SK-N-SH (cell line): ENCODE results near the gene AKAP3. TPM values are rescaled to one million over a fixed set of nuclear protein-coding genes. Genes with fewer than 3 reads are reported as not detected.

Experiments
- CTCF ChIA-PET: fragments of 300-600, 350-600 bp; formaldehyde crosslinking; extraction: SDS; loops from one replicate; lab custom pipeline; 2021; lab: Yijun Ruan, JAX
- POLR2A ChIA-PET: fragments of 350-600 bp; sonication (Branson Sonifier 250); formaldehyde crosslinking; extraction: SDS; loops from one replicate; lab custom pipeline; 2020; ENCODE audit warnings: antibody characterized with exemption, inconsistent platforms; lab: Yijun Ruan, JAX
- DNase-seq: peaks from one replicate; pipeline ENCODE4 v3.0.0; 2012
- H2AFZ ChIP-seq: fragments of 200-600 bp; sonication (generic); 2 replicates; pipeline ENCODE4 v1.8.1; 2016; ENCODE audit warnings: antibody characterized with exemption, mild to moderate bottlenecking, low read depth
- H3F3A ChIP-seq: fragments of 200-600 bp; sonication (generic); replicated peaks from 2 replicates; pipeline ENCODE3; 2016; ENCODE audit warnings: antibody characterized with exemption, mild to moderate bottlenecking; ENCODE audit not compliant: insufficient read depth
- H3K27ac ChIP-seq, 2 experiments: fragments of 200-500 bp in 1 of 2; fragments of 200-600 bp in 1 of 2; sonication (Bioruptor generic) in 1 of 2; sonication (generic), shearing (Covaris generic) in 1 of 2; 2 replicates each; pipeline versions ENCODE4 v1.5.1 to v1.6.1; 2014 to 2016; ENCODE audit warnings: low read depth in 2 of 2, inconsistent platforms in 1 of 2, low read length in 1 of 2, mild to moderate bottlenecking in 1 of 2, mixed read lengths in 1 of 2
- H3K27me3 ChIP-seq: fragments of 200-600 bp; sonication (generic), shearing (Covaris generic); 2 replicates; pipeline ENCODE4 v1.6.1; 2016; ENCODE audit warnings: mixed run types; ENCODE audit not compliant: insufficient read depth
- H3K36me3 ChIP-seq, 2 experiments: fragments of 200-500 bp in 1 of 2; fragments of 200-600 bp in 1 of 2; sonication (Bioruptor generic) in 1 of 2; sonication (generic) in 1 of 2; replicated peaks in 1 of 2; 2 replicates each; pipeline versions ENCODE3 to v1.5.1; 2014 to 2016; ENCODE audit warnings: low read length in 1 of 2, mild to moderate bottlenecking in 1 of 2; ENCODE audit not compliant: insufficient read depth in 2 of 2, control insufficient read depth in 1 of 2
- H3K4me1 ChIP-seq, 2 experiments: fragments of 200-500 bp in 1 of 2; fragments of 200-600 bp in 1 of 2; sonication (Bioruptor generic) in 1 of 2; sonication (generic), shearing (Covaris generic) in 1 of 2; 2 replicates each; pipeline versions ENCODE4 v1.5.1 to v1.6.1; 2014 to 2016; ENCODE audit warnings: low read depth in 1 of 2, low read length in 1 of 2, mixed run types in 1 of 2; ENCODE audit not compliant: insufficient read depth in 2 of 2, control insufficient read depth in 1 of 2
- H3K4me2 ChIP-seq: fragments of 200-600 bp; sonication (generic), shearing (Covaris generic); 2 replicates; pipeline ENCODE4 v1.6.1; 2017; ENCODE audit warnings: mixed run types
- H3K4me3 ChIP-seq, 2 experiments: fragments of 200-500 bp in 1 of 2; fragments of 200-600 bp in 1 of 2; sonication (Bioruptor generic) in 1 of 2; sonication (generic), shearing (Covaris generic) in 1 of 2; 2 replicates each; pipeline versions ENCODE4 v1.5.1 to v1.8.1; 2014 to 2016; ENCODE audit warnings: low read depth in 2 of 2, inconsistent platforms in 1 of 2, low read length in 1 of 2, mild to moderate bottlenecking in 1 of 2, mixed read lengths in 1 of 2, moderate library complexity in 1 of 2
- H3K79me2 ChIP-seq: fragments of 200-600 bp; sonication (generic); 2 replicates; pipeline ENCODE4 v1.8.1; 2017; ENCODE audit warnings: mild to moderate bottlenecking; ENCODE audit not compliant: insufficient read depth
- H3K9ac ChIP-seq: fragments of 200-600 bp; sonication (generic); 2 replicates; pipeline ENCODE4 v1.6.1; 2017; ENCODE audit warnings: mixed run types
- H3K9me2 ChIP-seq: fragments of 200-600 bp; sonication (generic); 2 replicates; pipeline ENCODE4 v1.6.1; 2017; ENCODE audit warnings: mixed run types
- H3K9me3 ChIP-seq: fragments of 200-600 bp; sonication (generic); 2 replicates; pipeline ENCODE4 v1.6.1; 2017; ENCODE audit warnings: mixed run types, mild to moderate bottlenecking, moderate library complexity
- H4K20me1 ChIP-seq: fragments of 200-600 bp; sonication (generic); 2 replicates; pipeline ENCODE4 v1.6.1; 2017; ENCODE audit warnings: mild to moderate bottlenecking, mixed run types; ENCODE audit not compliant: insufficient read depth
- CHD2 ChIP-seq: fragments of 150-350 bp; IDR thresholded peaks from 2 replicates; pipeline ENCODE4 v1.6.1; 2018; ENCODE audit warnings: low read length; ENCODE audit not compliant: partially characterized antibody
- CTCF ChIP-seq: fragments of 200-600 bp; sonication (generic); IDR thresholded peaks from 2 replicates; pipeline ENCODE4 v1.6.1; 2017; ENCODE audit warnings: antibody characterized with exemption, mild to moderate bottlenecking, moderate library complexity
- ELF1 ChIP-seq: IDR thresholded peaks from 2 replicates; pipeline ENCODE4 v1.4.0; 2012
- EP300 ChIP-seq, 2 experiments: IDR thresholded peaks; 2 replicates each; pipeline versions ENCODE4 v1.4.0 to v1.6.1; 2012; ENCODE audit warnings: borderline replicate concordance in 1 of 2, low read depth in 1 of 2, low read length in 1 of 2
- EZH2phosphoT487 ChIP-seq: fragments of 200-600 bp; sonication (generic); IDR thresholded peaks from 2 replicates; pipeline ENCODE4 v1.6.1; 2017; ENCODE audit warnings: low read depth, mixed run types, mild to moderate bottlenecking, antibody characterized with exemption, moderate library complexity, borderline replicate concordance
- FOXM1 ChIP-seq: IDR thresholded peaks from 2 replicates; pipeline ENCODE4 v1.4.0; 2012; ENCODE audit warnings: low read depth, mild to moderate bottlenecking
- GATA2 ChIP-seq: sonication (generic); formaldehyde crosslinking; IDR thresholded peaks from 2 replicates; pipeline ENCODE4 v1.5.0; 2020; ENCODE audit warnings: mild to moderate bottlenecking, missing genetic modification reagents
- IRF3 ChIP-seq: fragments of 150-350 bp; IDR thresholded peaks from 2 replicates; pipeline ENCODE4 v1.6.1; 2016; ENCODE audit warnings: mild to moderate bottlenecking, low read depth, low read length
- MXI1 ChIP-seq: IDR thresholded peaks from 2 replicates; pipeline ENCODE4 v1.6.1; 2012; ENCODE audit warnings: mild to moderate bottlenecking, low read depth, low read length, improper control_type of control experiment
- NFIC ChIP-seq: IDR thresholded peaks from 2 replicates; pipeline ENCODE4 v1.4.0; 2012; ENCODE audit warnings: borderline replicate concordance
- POLR2AphosphoS5 ChIP-seq: IDR thresholded peaks from 2 replicates; pipeline ENCODE4 v1.6.1; 2012; ENCODE audit warnings: low read depth, low read length
- TAF1 ChIP-seq: IDR thresholded peaks from 2 replicates; pipeline ENCODE4 v1.6.1; 2012; ENCODE audit warnings: low read depth, mild to moderate bottlenecking, low read length, moderate library complexity, borderline replicate concordance
- USF2 ChIP-seq: fragments of 150-350 bp; IDR thresholded peaks from 2 replicates; pipeline ENCODE4 v1.6.1; 2017; ENCODE audit warnings: antibody characterized with exemption, low read length, low read depth, borderline replicate concordance
- ZBTB33 ChIP-seq: IDR thresholded peaks from 2 replicates; pipeline ENCODE4 v1.4.0; 2012; ENCODE audit warnings: low read depth, borderline replicate concordance
- WGBS: methylation state at CpG from one replicate; pipeline ENCODE4 v1.1.6; 2017; ENCODE audit warnings: low lambda C conversion rate; 5-methylcytosine and 5-hydroxymethylcytosine counted together
- polyA plus RNA-seq, 3 experiments: library from polyadenylated mRNA; depleted of rRNA; stranded (reverse); fragments of >200 nt; gene quantifications; 2 replicates each; pipeline ENCODE4 v1.2.3, GENCODE V29; 2012

AKAP3 gene
- polyA plus RNA-seq, 1 of the 3 experiments (the other 2 are of a cell fraction), result 0.12 TPM

- H3K79me2 ChIP-seq, result peaks cover 41% of the 10 kb centered on the region
- TF ChIP-seq ELF1 (no peak), EZH2phosphoT487 (no peak), CHD2 (no peak), TAF1 (no peak), POLR2AphosphoS5 (no peak), CTCF (no peak)
- WGBS, result 47% methylated on average over 4 of the region's 4 CpGs
- peak overlapping the region; percentile 92 for H2AFZ ChIP-seq
- no peaks in the 10 kb centered on the region for H3K9me2 ChIP-seq
- peaks cover 5% of the 10 kb centered on the region for H3F3A ChIP-seq
- H3K4me1 ChIP-seq, result peaks cover 10 to 13% of the 10 kb centered on the region in 2 experiments; a peak in 3 of 4 replicates
- H3K9ac ChIP-seq, result peak overlapping the region; percentile 84
- CTCF ChIA-PET, result interaction anchor here (1.3 to 3.2 kb wide), 2 partner anchors 44 to 112 kb away, joined by 3 to 16 read pairs; no protein-coding TSS in a partner anchor
- H3K36me3 ChIP-seq, result no peaks in the 10 kb centered on the region
- H3K27ac ChIP-seq, result no peak overlapping the region; a peak in 1 of 4 replicates
- H3K27me3 ChIP-seq, result no peaks in the 10 kb centered on the region
- no peak for DNase-seq
- no peaks in the 10 kb centered on the region for H3K9me3 ChIP-seq
- peak overlapping the region; percentile 86 to 97 for H3K4me3 ChIP-seq
- peak overlapping the region; percentile 92 for H3K4me2 ChIP-seq
- H4K20me1 ChIP-seq, result no peaks in the 10 kb centered on the region
- POLR2A ChIA-PET, result interaction anchor here (0.6 kb wide), 1 partner anchor 325 kb away, joined by 5 read pairs; no protein-coding TSS in a partner anchor
Measured at GRCh38 chr12:4648104-4648500, 749 bp downstream of the AKAP3 start.

- ChIA-PET CTCF (no interaction called here), POLR2A (no interaction called here)
- H3K36me3 ChIP-seq, result no peaks in the 10 kb centered on the region
- H3K4me1 ChIP-seq, result peaks cover 3 to 8% of the 10 kb centered on the region in 2 experiments; a peak in 2 of 4 replicates
- H3K4me2 ChIP-seq, result no peak overlapping the region
- H3F3A ChIP-seq, result no peaks in the 10 kb centered on the region
- whole genome bisulfite sequencing, result 50% methylated on average over 1 of the region's 1 CpG
- peaks cover 5% of the 10 kb centered on the region; the same call in 1 of the 2 replicates for H3K27me3 ChIP-seq
- no peaks in the 10 kb centered on the region for H3K9me2 ChIP-seq
- H3K9me3 ChIP-seq, result no peaks in the 10 kb centered on the region
- H2AFZ ChIP-seq, result no peak overlapping the region
- H3K27ac ChIP-seq, result no peak overlapping the region
- peaks cover 10% of the 10 kb centered on the region for H3K79me2 ChIP-seq
- no peak for DNase-seq
- H3K9ac ChIP-seq, result no peak overlapping the region
- no peak overlapping the region for H3K4me3 ChIP-seq
- no peak for TF ChIP-seq IRF3
- TF ChIP-seq POLR2AphosphoS5, result no peak
- no peak for TF ChIP-seq EZH2phosphoT487
- no peak for TF ChIP-seq USF2
- no peak for TF ChIP-seq NFIC
- no peak for TF ChIP-seq CHD2
- TF ChIP-seq GATA2 (CRISPR knock-in tag), result no peak
- no peak for TF ChIP-seq FOXM1
- no peak for TF ChIP-seq EP300 (IDR thresholded peaks at IDR 0.05; ENCODE audit: borderline replicate concordance in 1 of 2, low read depth in 1 of 2, low read length in 1 of 2)
- no peak for TF ChIP-seq ZBTB33
- TF ChIP-seq MXI1, result no peak
- no peaks in the 10 kb centered on the region for H4K20me1 ChIP-seq
Measured at GRCh38 chr12:4645023-4645422, 3.8 kb downstream of the AKAP3 start.
